ENCODE data around the gene COL12A1.

GRCh38 chr6:75089921-75090320 lies 115.9 kb downstream of the COL12A1 start:
- TF ChIP-seq CTCF (conservative IDR thresholded peaks at IDR 0.05), result no peak
- no peak for TF ChIP-seq EZH2 (IDR thresholded peaks at IDR 0.05; ENCODE audit: low read depth)
